Neural progenitor cell (in vitro differentiated cells): ENCODE measurements around the gene KDM2A. TPM values are rescaled to one million over a fixed set of nuclear protein-coding genes. Genes with fewer than 3 reads are reported as not detected.
A peak's percentile ranks its signal among the peaks of the same experiment; 100 is the strongest.

Experiments used
- DNase-seq: peaks from one replicate; pipeline ENCODE4 v3.0.0-alpha.2; 2016; ENCODE audit warnings: low spot score
- H2AFZ ChIP-seq: fragments of 200-600 bp; sonication (generic); replicated peaks from 2 replicates; pipeline ENCODE4 v1.6.1; 2016; ENCODE audit warnings: antibody characterized with exemption
- H3F3A ChIP-seq: fragments of 200-600 bp; sonication (generic); 2 replicates; pipeline ENCODE4 v1.6.1; 2016; ENCODE audit warnings: antibody characterized with exemption, low read depth
- H3K27ac ChIP-seq: fragments of 200-600 bp; sonication (generic); 2 replicates; pipeline ENCODE4 v1.5.1; 2016; ENCODE audit warnings: mild to moderate bottlenecking
- H3K27me3 ChIP-seq: fragments of 200-600 bp; sonication (generic); 2 replicates; pipeline ENCODE4 v1.6.1; 2016; ENCODE audit warnings: mild to moderate bottlenecking, moderate library complexity
- H3K36me3 ChIP-seq: fragments of 200-600 bp; sonication (generic); 2 replicates; pipeline ENCODE4 v1.5.1; 2016
- H3K4me1 ChIP-seq: fragments of 200-600 bp; sonication (generic); 2 replicates; pipeline ENCODE4 v1.6.1; 2016; ENCODE audit warnings: mixed run types
- H3K4me2 ChIP-seq: fragments of 200-600 bp; sonication (generic); 2 replicates; pipeline ENCODE4 v1.6.1; 2016
- H3K4me3 ChIP-seq: fragments of 200-600 bp; sonication (generic); 2 replicates; pipeline ENCODE4 v1.5.1; 2016
- H3K79me2 ChIP-seq: fragments of 200-600 bp; sonication (generic); 2 replicates; pipeline ENCODE4 v1.6.1; 2016; ENCODE audit warnings: low read depth
- H3K9ac ChIP-seq: fragments of 200-600 bp; sonication (generic); 2 replicates; pipeline ENCODE4 v1.6.1; 2016
- H3K9me3 ChIP-seq: fragments of 200-600 bp; sonication (generic); 2 replicates; pipeline ENCODE4 v1.5.1; 2016; ENCODE audit warnings: low read depth
- H4K20me1 ChIP-seq: fragments of 200-600 bp; sonication (generic); 2 replicates; pipeline ENCODE4 v1.6.1; 2016; ENCODE audit warnings: low read depth
- H3K27ac Mint-ChIP-seq: 3 replicates; pipeline ENCODE4 v1.8.0; 2021; ENCODE audit warnings: mixed read lengths
- H3K27me3 Mint-ChIP-seq: 2 replicates; pipeline ENCODE4 v1.8.0; 2022; ENCODE audit warnings: low read depth, mild to moderate bottlenecking, inconsistent platforms, moderate library complexity, mixed read lengths; ENCODE audit not compliant: insufficient read depth
- H3K36me3 Mint-ChIP-seq: 3 replicates; pipeline ENCODE4 v1.8.0; 2021; ENCODE audit warnings: mixed read lengths
- H3K4me1 Mint-ChIP-seq: 3 replicates; pipeline ENCODE4 v1.8.0; 2021; ENCODE audit warnings: mixed read lengths
- H3K4me3 Mint-ChIP-seq: 3 replicates; pipeline ENCODE4 v1.8.0; 2021; ENCODE audit warnings: mild to moderate bottlenecking, moderate library complexity, mixed read lengths
- H3K9me3 Mint-ChIP-seq: 3 replicates; pipeline ENCODE4 v1.8.0; 2020; ENCODE audit warnings: mixed read lengths
- EZH2 ChIP-seq: fragments of 200-600 bp; sonication (generic); IDR thresholded peaks from 2 replicates; pipeline ENCODE4 v1.6.1; 2017; ENCODE audit warnings: antibody characterized with exemption, mild to moderate bottlenecking, moderate library complexity
- EZH2phosphoT487 ChIP-seq: fragments of 200-600 bp; sonication (generic); IDR thresholded peaks from 2 replicates; pipeline ENCODE4 v1.6.1; 2017; ENCODE audit warnings: antibody characterized with exemption
- total RNA-seq: library from RNA; depleted of rRNA; stranded (reverse); fragments of >200 nt; gene quantifications from 2 replicates; pipeline ENCODE4 v1.2.3, GENCODE V29; 2015; ENCODE audit warnings: low replicate concordance
- TF ChIP-seq, protein P1 (sequence below): fragments of 200-600 bp; sonication (generic); IDR thresholded peaks from 2 replicates; pipeline ENCODE4 v1.5.1; 2017; ENCODE audit warnings: antibody characterized with exemption, mild to moderate bottlenecking

Gene KDM2A
- total RNA-seq, 1 donor from 2014 or later, result 49.5 TPM

DNA sequence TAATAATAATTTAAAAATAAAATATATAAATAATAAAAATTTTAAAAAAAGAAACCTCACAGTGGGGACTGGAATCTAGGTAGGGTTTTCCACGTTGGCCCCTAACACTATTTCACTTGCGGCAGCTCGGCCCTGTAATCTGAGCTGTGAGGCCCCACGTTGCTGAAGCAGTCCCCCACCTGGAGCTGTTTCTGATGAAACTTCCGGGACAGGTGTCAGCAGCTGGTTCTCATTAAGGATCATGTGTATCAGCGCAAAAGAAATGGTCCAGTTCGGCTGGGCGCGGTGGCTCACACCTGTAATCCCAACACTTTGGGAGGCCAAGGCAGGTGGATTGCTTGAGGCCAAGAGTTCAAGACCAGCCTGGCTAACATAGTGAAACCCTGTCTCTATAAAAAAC is 45.2 kb upstream of the KDM2A start:
- no peaks in the 10 kb centered on the region for H3K9me3 ChIP-seq
- H3K79me2 ChIP-seq, result no peaks in the 10 kb centered on the region
- H3K36me3 Mint-ChIP-seq, result no peaks in the 10 kb centered on the region
- no peak overlapping the region for H3K4me2 ChIP-seq
- H2AFZ ChIP-seq, result no peak overlapping the region
- H3K27me3 Mint-ChIP-seq, result peaks cover 9% of the 10 kb centered on the region
- no peaks in the 10 kb centered on the region for H3K27me3 ChIP-seq
- peaks cover 5% of the 10 kb centered on the region for H3K4me1 Mint-ChIP-seq
- no peaks in the 10 kb centered on the region for H3F3A ChIP-seq
- no peak for DNase-seq
- H3K27ac ChIP-seq, result no peak overlapping the region
- H3K4me3 Mint-ChIP-seq, result no peak overlapping the region
- H4K20me1 ChIP-seq, result no peaks in the 10 kb centered on the region
- TF ChIP-seq, protein P1, sequence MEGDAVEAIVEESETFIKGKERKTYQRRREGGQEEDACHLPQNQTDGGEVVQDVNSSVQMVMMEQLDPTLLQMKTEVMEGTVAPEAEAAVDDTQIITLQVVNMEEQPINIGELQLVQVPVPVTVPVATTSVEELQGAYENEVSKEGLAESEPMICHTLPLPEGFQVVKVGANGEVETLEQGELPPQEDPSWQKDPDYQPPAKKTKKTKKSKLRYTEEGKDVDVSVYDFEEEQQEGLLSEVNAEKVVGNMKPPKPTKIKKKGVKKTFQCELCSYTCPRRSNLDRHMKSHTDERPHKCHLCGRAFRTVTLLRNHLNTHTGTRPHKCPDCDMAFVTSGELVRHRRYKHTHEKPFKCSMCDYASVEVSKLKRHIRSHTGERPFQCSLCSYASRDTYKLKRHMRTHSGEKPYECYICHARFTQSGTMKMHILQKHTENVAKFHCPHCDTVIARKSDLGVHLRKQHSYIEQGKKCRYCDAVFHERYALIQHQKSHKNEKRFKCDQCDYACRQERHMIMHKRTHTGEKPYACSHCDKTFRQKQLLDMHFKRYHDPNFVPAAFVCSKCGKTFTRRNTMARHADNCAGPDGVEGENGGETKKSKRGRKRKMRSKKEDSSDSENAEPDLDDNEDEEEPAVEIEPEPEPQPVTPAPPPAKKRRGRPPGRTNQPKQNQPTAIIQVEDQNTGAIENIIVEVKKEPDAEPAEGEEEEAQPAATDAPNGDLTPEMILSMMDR, result no peak
- TF ChIP-seq EZH2 (no peak), EZH2phosphoT487 (no peak)
- H3K4me3 ChIP-seq, result no peak overlapping the region
- no peak overlapping the region for H3K27ac Mint-ChIP-seq
- H3K9ac ChIP-seq, result no peak overlapping the region
- H3K9me3 Mint-ChIP-seq, result no peaks in the 10 kb centered on the region
- H3K4me1 ChIP-seq, result peaks cover 3% of the 10 kb centered on the region
- no peaks in the 10 kb centered on the region for H3K36me3 ChIP-seq

DNA sequence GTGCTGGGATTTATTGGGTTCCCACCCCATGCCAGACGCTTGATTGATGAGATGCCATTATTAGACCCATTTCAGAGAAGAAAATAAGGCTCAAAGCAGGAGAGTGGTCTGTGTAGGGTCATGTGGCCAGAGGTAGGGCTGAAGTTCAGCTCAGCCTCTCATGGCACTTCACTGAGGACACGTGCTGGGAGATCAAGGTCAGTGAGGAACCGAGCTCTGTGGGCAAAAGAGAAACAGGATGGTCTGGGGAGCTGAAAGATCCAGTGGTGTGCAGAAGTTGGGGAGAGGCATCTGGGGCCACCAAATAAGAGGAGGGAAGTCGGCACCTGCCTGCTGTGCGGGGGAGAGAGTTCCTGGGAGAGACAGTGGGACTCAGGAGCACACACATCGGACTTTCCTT is 42.9 kb upstream of the KDM2A start:
- H3F3A ChIP-seq, result no peaks in the 10 kb centered on the region
- no peaks in the 10 kb centered on the region for H3K9me3 ChIP-seq
- H3K79me2 ChIP-seq, result no peaks in the 10 kb centered on the region
- H2AFZ ChIP-seq, result no peak overlapping the region
- no peak overlapping the region for H3K27ac ChIP-seq
- H3K4me1 ChIP-seq, result peaks cover 3% of the 10 kb centered on the region
- no peak for DNase-seq
- TF ChIP-seq, protein P1, result no peak
- TF ChIP-seq EZH2phosphoT487, result no peak
- TF ChIP-seq EZH2, result no peak
- no peak overlapping the region for H3K4me2 ChIP-seq
- no peaks in the 10 kb centered on the region for H3K27me3 ChIP-seq
- H3K36me3 ChIP-seq, result no peaks in the 10 kb centered on the region
- no peak overlapping the region for H3K9ac ChIP-seq
- no peaks in the 10 kb centered on the region for H3K36me3 Mint-ChIP-seq
- peaks cover 11% of the 10 kb centered on the region for H3K27me3 Mint-ChIP-seq
- no peaks in the 10 kb centered on the region for H3K9me3 Mint-ChIP-seq
- peaks cover 10% of the 10 kb centered on the region for H3K4me1 Mint-ChIP-seq
- H3K4me3 Mint-ChIP-seq, result no peak overlapping the region
- no peak overlapping the region for H3K4me3 ChIP-seq
- no peak overlapping the region for H3K27ac Mint-ChIP-seq
- H4K20me1 ChIP-seq, result no peaks in the 10 kb centered on the region

DNA sequence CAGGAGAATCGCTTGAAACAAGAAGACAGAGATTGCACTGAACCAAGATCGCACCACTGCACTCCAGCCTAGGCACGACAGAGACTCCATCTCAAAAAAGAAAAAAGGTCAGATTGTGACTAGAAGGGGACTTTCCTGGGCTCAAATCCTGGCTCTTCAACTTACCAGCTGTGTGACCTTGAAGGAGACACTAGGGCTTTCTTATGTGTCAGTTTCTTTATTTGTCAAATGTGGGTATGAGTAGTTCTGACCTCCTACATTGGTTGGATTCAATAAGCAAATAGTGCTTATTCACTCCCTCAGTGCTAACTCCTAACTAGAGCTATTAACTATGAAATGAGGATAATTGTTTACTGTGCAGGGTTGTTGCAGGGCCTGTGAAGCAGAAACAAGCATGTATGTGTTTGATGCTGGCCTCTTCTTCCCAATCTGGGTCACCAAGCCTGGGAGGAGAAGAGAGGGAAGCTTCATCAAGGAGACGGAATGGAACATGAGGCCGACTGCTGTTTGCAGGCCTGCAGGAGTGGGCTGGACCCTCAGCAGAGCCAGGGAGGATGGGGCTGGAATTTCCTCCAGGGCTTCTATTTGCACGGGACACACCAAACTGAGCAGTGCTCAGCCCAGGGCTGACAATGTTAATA is 39.9 kb upstream of the KDM2A start:
- Mint-ChIP-seq H3K4me3 (peak overlapping the region; percentile 16), H3K4me1 (peaks cover 17% of the 10 kb centered on the region), H3K27me3 (peaks cover 8% of the 10 kb centered on the region), H3K36me3 (no peaks in the 10 kb centered on the region), H3K9me3 (peaks cover 2% of the 10 kb centered on the region), H3K27ac (no peak overlapping the region)
- Histone ChIP-seq H3K4me1 (peaks cover 3% of the 10 kb centered on the region), H3K36me3 (no peaks in the 10 kb centered on the region), H3K27me3 (no peaks in the 10 kb centered on the region), H3K4me3 (no peak overlapping the region), H2AFZ (no peak overlapping the region), H3K9ac (no peak overlapping the region), H3F3A (peaks cover 3% of the 10 kb centered on the region), H3K9me3 (no peaks in the 10 kb centered on the region), H4K20me1 (no peaks in the 10 kb centered on the region), H3K27ac (no peak overlapping the region), H3K79me2 (no peaks in the 10 kb centered on the region), H3K4me2 (no peak overlapping the region)
- TF ChIP-seq EZH2, result no peak
- no peak for TF ChIP-seq EZH2phosphoT487
- TF ChIP-seq, protein P1, result no peak
- no peak for DNase-seq
